Measurements from ENCODE around the gene MT4.

GRCh38 chr16:56604966-56605365 lies 40.1 kb downstream of the MT4 start:
- TF ChIP-seq CTCF (IDR thresholded peaks at IDR 0.05; ENCODE audit: insufficient read depth, low read length, poor library complexity, severe bottlenecking) (no peak), EZH2phosphoT487 (conservative IDR thresholded peaks at IDR 0.05; ENCODE audit: low read length) (no peak)
